K562 (cell line): ENCODE data around the gene MAPK4. TPM values are rescaled to one million over a fixed set of nuclear protein-coding genes. Genes with fewer than 3 reads are reported as not detected.
"Not testable (repeated sequence)": the region's sequence is repeated elsewhere in the genome, so short reads cannot be mapped to it uniquely, and the experiment has no call there.

ENCODE experiments used
- ATAC-seq: fragments of 200-7000 bp; cut with Tn5 transposase; 3 replicates; pipeline ENCODE4 v1.9.1; 2020; ENCODE audit warnings: moderate library complexity
- BruUV-seq: library from RNA; stranded (reverse); fragments of 400-500 nt; replicated peaks from 2 replicates; lab custom pipeline; 2021; lab: Mats Ljungman, UMichigan
- CTCF ChIA-PET: fragments of 300-600 bp; formaldehyde crosslinking; extraction: SDS; loops from one replicate; lab custom pipeline; 2021; ENCODE audit warnings: low intra/inter-chr PET ratio; lab: Yijun Ruan, JAX
- POLR2A ChIA-PET: fragments of 300-600, 350-650 bp; sonication (Branson Sonifier 250); formaldehyde crosslinking; extraction: SDS; loops from one replicate; lab custom pipeline; 2021; ENCODE audit warnings: antibody characterized with exemption, inconsistent platforms; lab: Yijun Ruan, JAX
- DNase-seq, 4 experiments: peaks; one replicate each; pipeline versions ENCODE4 v3.0.0 to v3.0.0-alpha.2; 2011 to 2018; ENCODE audit warnings: low spot score in 3 of 4, mixed read lengths in 3 of 4; ENCODE audit errors: extremely low read depth in 1 of 4
- FAIRE-seq: peaks from 2 replicates; lab custom pipeline; 2011; peaks lifted over from hg19 to GRCh38; lab: Jason Lieb, UNC
- H2AFZ ChIP-seq: 2 replicates; pipeline ENCODE4 v1.6.0; 2011; ENCODE audit warnings: low read depth, low read length, control low read depth, inconsistent platforms
- H3K27ac ChIP-seq: fragments of 200-600 bp; 3 replicates; pipeline ENCODE4 v1.8.0; 2011; ENCODE audit warnings: low read depth, mild to moderate bottlenecking, control low read depth, inconsistent platforms, low read length, moderate library complexity, mixed read lengths; ENCODE audit errors: extremely low read depth
- H3K27me3 ChIP-seq, 2 experiments: fragments of 300-600 bp in 1 of 2; 2 replicates in 1 of 2; 3 replicates in 1 of 2; pipeline versions ENCODE4 v1.6.0 to v1.8.0; 2011; ENCODE audit warnings: inconsistent platforms in 2 of 2, low read length in 2 of 2, mild to moderate bottlenecking in 1 of 2, mixed read lengths in 1 of 2, moderate library complexity in 1 of 2; ENCODE audit not compliant: control insufficient read depth in 2 of 2, insufficient read depth in 2 of 2
- H3K36me3 ChIP-seq: fragments of 300-600 bp; 3 replicates; pipeline ENCODE4 v1.8.0; 2011; ENCODE audit warnings: mild to moderate bottlenecking, low read length, inconsistent platforms; ENCODE audit not compliant: control insufficient read depth, insufficient read depth
- H3K4me1 ChIP-seq, 2 experiments: fragments of 200-600 bp in 1 of 2; replicated peaks in 1 of 2; 2 replicates in 1 of 2; 3 replicates in 1 of 2; pipeline versions ENCODE4 v1.5.1 to v1.8.0; 2011; ENCODE audit warnings: inconsistent platforms in 2 of 2, low read length in 2 of 2, mild to moderate bottlenecking in 1 of 2, mixed read lengths in 1 of 2, moderate library complexity in 1 of 2; ENCODE audit not compliant: control insufficient read depth in 2 of 2, insufficient read depth in 2 of 2
- H3K4me2 ChIP-seq: 2 replicates; pipeline ENCODE4 v1.6.1; 2011; ENCODE audit warnings: low read length, control low read depth, inconsistent platforms, mixed read lengths; ENCODE audit not compliant: insufficient read depth
- H3K4me3 ChIP-seq: fragments of 200-600 bp; sonication (generic), shearing (Covaris generic); 2 replicates; pipeline ENCODE4 v1.5.1; 2016; ENCODE audit warnings: control low read depth, inconsistent platforms
- H3K79me2 ChIP-seq: fragments of 200-600 bp; 3 replicates; pipeline ENCODE4 v1.8.0; 2011; ENCODE audit warnings: low read length, inconsistent platforms; ENCODE audit not compliant: control insufficient read depth, insufficient read depth
- H3K9ac ChIP-seq, 2 experiments: 2 replicates each; pipeline versions ENCODE4 v1.6.0 to v1.6.1; 2011; ENCODE audit warnings: low read depth in 2 of 2, low read length in 2 of 2, control low read depth in 1 of 2, inconsistent platforms in 1 of 2, mild to moderate bottlenecking in 1 of 2, mixed read lengths in 1 of 2; ENCODE audit not compliant: insufficient read depth in 1 of 2
- H3K9me1 ChIP-seq: one replicate; pipeline ENCODE4 v1.6.0; 2011; ENCODE audit warnings: inconsistent platforms, mild to moderate bottlenecking, low read length, moderate library complexity; ENCODE audit not compliant: control insufficient read depth, insufficient read depth
- H3K9me3 ChIP-seq: replicated peaks from 2 replicates; pipeline ENCODE4 v1.5.1; 2011; ENCODE audit warnings: low read depth, low read length, inconsistent platforms; ENCODE audit not compliant: control insufficient read depth, insufficient read depth
- H4K20me1 ChIP-seq: replicated peaks from 2 replicates; pipeline ENCODE4 v1.6.1; 2011; ENCODE audit warnings: low read length, inconsistent platforms, mixed read lengths; ENCODE audit not compliant: control insufficient read depth, insufficient read depth
- DACH1 ChIP-seq: fragments of 450-650 bp; IDR thresholded peaks from 2 replicates; pipeline ENCODE4 v1.6.1; 2018; ENCODE audit not compliant: partially characterized antibody
- DNMT1 ChIP-seq: fragments of 450-650 bp; IDR thresholded peaks from 2 replicates; pipeline ENCODE4 v1.6.1; 2016; ENCODE audit warnings: antibody characterized with exemption, mild to moderate bottlenecking
- E2F5 ChIP-seq: sonication (generic); formaldehyde crosslinking; IDR thresholded peaks from 2 replicates; pipeline ENCODE4 v1.8.0; 2022; ENCODE audit warnings: mild to moderate bottlenecking, missing genetic modification reagents
- KLF1 ChIP-seq: fragments of 450-650 bp; IDR thresholded peaks from 2 replicates; pipeline ENCODE4 v1.6.1; 2016; ENCODE audit warnings: missing genetic modification characterization, missing compliant biosample characterization
- NFXL1 ChIP-seq: fragments of 450-650 bp; formaldehyde crosslinking; IDR thresholded peaks from 2 replicates; pipeline ENCODE4 v1.4.0; 2021; ENCODE audit warnings: mild to moderate bottlenecking
- UBTF ChIP-seq, 2 experiments: IDR thresholded peaks; 2 replicates each; pipeline ENCODE4 v1.6.1; 2012; ENCODE audit warnings: improper control_type of control experiment in 2 of 2, low read depth in 2 of 2, low read length in 2 of 2, borderline replicate concordance in 1 of 2
- ZNF175 ChIP-seq: fragments of 200-800 bp; sonication (Bioruptor generic); IDR thresholded peaks from 2 replicates; pipeline ENCODE4 v1.6.1; 2016; ENCODE audit warnings: low read depth, mild to moderate bottlenecking, missing genetic modification characterization, missing compliant biosample characterization
- WGBS: fragments of 100-300 bp; shearing (Covaris generic); methylation state at CpG from one replicate; pipeline ENCODE4 v1.1.6; 2016; ENCODE audit warnings: low coverage, mixed read lengths; ENCODE audit not compliant: insufficient coverage; ENCODE audit errors: missing lambda C conversion rate; 5-methylcytosine and 5-hydroxymethylcytosine counted together
- in situ Hi-C: fragments of 300-500 bp; cut with MboI; formaldehyde crosslinking; loops from 4 replicates; pipeline ENCODE4 v1.15.0; 2018; ENCODE audit warnings: inconsistent platforms, mixed read lengths
- intact Hi-C: fragments of 100-400 bp; cut with micrococcal nuclease; formaldehyde crosslinking; loops from 2 replicates; pipeline ENCODE4 v1.14.2; 2022
- polyA plus RNA-seq, 8 experiments: library from polyadenylated mRNA; depleted of rRNA in 4 of 8; stranded (reverse) in 5 of 8; unstranded in 3 of 8; fragments of >200 nt; fragmentation: Nextera tagmentation in 2 of 8; fragmentation: Illumina TruSeq in 1 of 8; extraction: Ambion mirVana in 2 of 8; extraction: Trizol in 1 of 8; gene quantifications; 2 replicates each; pipeline versions ENCODE4 v1.2.1 to v1.2.3, GENCODE V29; 2011 to 2014; ENCODE audit warnings: inconsistent platforms in 1 of 8, missing spikeins in 1 of 8
- total RNA-seq, 7 experiments: library from RNA; depleted of rRNA in 6 of 7; stranded (reverse); fragments of >200 nt in 6 of 7; fragmentation: Illumina TruSeq in 2 of 7; extraction: Trizol in 2 of 7; gene quantifications; 2 replicates each; pipeline versions ENCODE4 v1.2.1 to v1.2.3, GENCODE V29; 2011 to 2021; ENCODE audit warnings: low replicate concordance in 1 of 7
- TF ChIP-seq, protein P1 (sequence below): sonication (generic); formaldehyde crosslinking; IDR thresholded peaks from 2 replicates; pipeline ENCODE4 v1.8.1; 2022; ENCODE audit warnings: missing genetic modification reagents

Gene MAPK4
- total and polyA plus RNA-seq, 9 of the 15 experiments (the other 6 are each of a cell fraction or from before 2014, with no cell fraction given): not detected

DNA sequence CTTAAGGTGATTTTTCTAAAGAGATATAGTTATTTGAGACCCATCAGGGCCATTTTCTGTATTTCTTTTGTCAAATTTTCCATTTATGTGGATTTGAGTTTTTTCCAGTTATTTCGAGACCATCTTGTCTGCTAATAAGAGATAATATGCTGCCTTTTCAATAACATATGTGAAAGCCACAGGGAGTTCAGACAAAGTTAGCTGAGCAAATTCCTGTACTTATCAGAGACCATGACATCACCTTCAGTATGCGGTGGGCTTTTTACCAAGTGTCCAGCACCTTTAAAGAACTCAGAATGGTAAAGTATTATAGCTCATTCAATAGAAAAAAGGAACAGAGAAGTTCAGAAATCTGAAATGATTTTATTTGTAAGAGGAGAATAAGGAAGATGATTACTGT, 11.7 kb downstream of the MAPK4 start:
- Histone ChIP-seq H2AFZ (no peak overlapping the region), H3K27me3 (no peaks in the 10 kb centered on the region), H3K4me2 (no peak overlapping the region), H3K9me1 (no peaks in the 10 kb centered on the region), H3K4me1 (no peaks in the 10 kb centered on the region), H3K9ac (no peak overlapping the region), H3K9me3 (no peaks in the 10 kb centered on the region), H4K20me1 (no peaks in the 10 kb centered on the region), H3K79me2 (no peaks in the 10 kb centered on the region), H3K36me3 (no peaks in the 10 kb centered on the region), H3K4me3 (no peak overlapping the region), H3K27ac (no peak overlapping the region)
- ChIA-PET POLR2A (no interaction called here), CTCF (no interaction called here)
- ATAC-seq (no peak), DNase-seq (no peak), FAIRE-seq (no peak)
- intact Hi-C loops (no loop called here), in situ Hi-C loops (no loop called here)
- 3% methylated on average over 2 of the region's 2 CpGs for WGBS
- TF ChIP-seq E2F5 (CRISPR knock-in tag): no peak
- TF ChIP-seq DACH1: no peak
- TF ChIP-seq KLF1 (tag): no peak
- TF ChIP-seq NFXL1: no peak
- no peak for TF ChIP-seq UBTF (IDR thresholded peaks at IDR 0.05; ENCODE audit: borderline replicate concordance in 1 of 2, low read depth in 2 of 2, low read length in 2 of 2)
- TF ChIP-seq ZNF175 (CRISPR knock-in tag): no peak
- TF ChIP-seq, protein P1, sequence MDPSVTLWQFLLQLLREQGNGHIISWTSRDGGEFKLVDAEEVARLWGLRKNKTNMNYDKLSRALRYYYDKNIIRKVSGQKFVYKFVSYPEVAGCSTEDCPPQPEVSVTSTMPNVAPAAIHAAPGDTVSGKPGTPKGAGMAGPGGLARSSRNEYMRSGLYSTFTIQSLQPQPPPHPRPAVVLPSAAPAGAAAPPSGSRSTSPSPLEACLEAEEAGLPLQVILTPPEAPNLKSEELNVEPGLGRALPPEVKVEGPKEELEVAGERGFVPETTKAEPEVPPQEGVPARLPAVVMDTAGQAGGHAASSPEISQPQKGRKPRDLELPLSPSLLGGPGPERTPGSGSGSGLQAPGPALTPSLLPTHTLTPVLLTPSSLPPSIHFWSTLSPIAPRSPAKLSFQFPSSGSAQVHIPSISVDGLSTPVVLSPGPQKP (CRISPR knock-in tag): no peak
- no peak for TF ChIP-seq DNMT1
- BruUV-seq: no TSS peak

GRCh38 chr18:50573196-50573595, 13.3 kb downstream of the MAPK4 start:
- H2AFZ ChIP-seq, FAIRE-seq, H3K9ac ChIP-seq, H3K4me3 ChIP-seq, H3K27me3 ChIP-seq, H3K4me2 ChIP-seq, H3K27ac ChIP-seq, H4K20me1 ChIP-seq, intact Hi-C loops, H3K79me2 ChIP-seq, DNase-seq, H3K4me1 ChIP-seq, ATAC-seq, H3K9me1 ChIP-seq, POLR2A ChIA-PET, in situ Hi-C loops, H3K36me3 ChIP-seq, H3K9me3 ChIP-seq, BruUV-seq: not testable (repeated sequence)
- CTCF ChIA-PET: interaction anchor here (0.6 kb wide), 1 partner anchor 1662 kb away, joined by 3 read pairs; no protein-coding TSS in a partner anchor
- WGBS: 0% methylated on average over 3 of the region's 3 CpGs
